Fibroblast of lung (primary cell): ENCODE results near the gene NAGPA. TPM values are rescaled to one million over a fixed set of nuclear protein-coding genes. Genes with fewer than 3 reads are reported as not detected.

Source experiments
- DNase-seq, 2 donors: peaks; one replicate each; pipeline versions ENCODE4 v3.0.0 to v3.0.0-alpha.2; 2010; ENCODE audit warnings: low read depth in 2 of 2
- H2AFZ ChIP-seq: 2 replicates; pipeline ENCODE4 v1.5.1; 2012; ENCODE audit warnings: low read length, control low read depth, inconsistent platforms
- H3K27ac ChIP-seq: 2 replicates; pipeline ENCODE4 v1.5.1; 2011; ENCODE audit warnings: low read length, control low read depth; ENCODE audit not compliant: insufficient read depth
- H3K27me3 ChIP-seq: 2 replicates; pipeline ENCODE4 v1.5.1; 2011; ENCODE audit warnings: mild to moderate bottlenecking, low read length; ENCODE audit not compliant: control insufficient read depth, insufficient read depth
- H3K36me3 ChIP-seq: 2 replicates; pipeline ENCODE4 v1.5.1; 2011; ENCODE audit warnings: low read length; ENCODE audit not compliant: control insufficient read depth, insufficient read depth
- H3K4me1 ChIP-seq: 2 replicates; pipeline ENCODE4 v1.5.1; 2011; ENCODE audit warnings: low read length; ENCODE audit not compliant: control insufficient read depth, insufficient read depth; ENCODE audit errors: extremely low read depth
- H3K4me2 ChIP-seq: 2 replicates; pipeline ENCODE4 v1.5.1; 2011; ENCODE audit warnings: low read length, control low read depth; ENCODE audit not compliant: insufficient read depth; ENCODE audit errors: extremely low read depth
- H3K4me3 ChIP-seq, 4 experiments: fragments of 200-600 bp in 1 of 4; sonication (generic) in 1 of 4; replicated peaks in 1 of 4; 2 replicates each; pipeline ENCODE4 v1.5.1; 2011 to 2016; ENCODE audit warnings: low read length in 4 of 4, low read depth in 3 of 4, mild to moderate bottlenecking in 3 of 4, control low read depth in 2 of 4, inconsistent platforms in 1 of 4, mixed read lengths in 1 of 4; ENCODE audit not compliant: insufficient read depth in 1 of 4; ENCODE audit errors: control extremely low read depth in 1 of 4
- H3K79me2 ChIP-seq: 2 replicates; pipeline ENCODE4 v1.5.1; 2012; ENCODE audit warnings: mild to moderate bottlenecking, low read length, inconsistent platforms; ENCODE audit not compliant: control insufficient read depth, insufficient read depth
- H3K9ac ChIP-seq: 2 replicates; pipeline ENCODE4 v1.5.1; 2011; ENCODE audit warnings: mild to moderate bottlenecking, low read length, control low read depth; ENCODE audit not compliant: insufficient read depth
- H3K9me3 ChIP-seq: 2 replicates; pipeline ENCODE4 v1.5.1; 2012; ENCODE audit warnings: low read depth, low read length; ENCODE audit not compliant: control insufficient read depth, insufficient read depth
- H4K20me1 ChIP-seq: 2 replicates; pipeline ENCODE4 v1.5.1; 2011; ENCODE audit warnings: low read length; ENCODE audit not compliant: control insufficient read depth, insufficient read depth; ENCODE audit errors: extremely low read depth
- CTCF ChIP-seq, 2 donors: IDR thresholded peaks in 1 of 2; conservative IDR thresholded peaks in 1 of 2; 1 replicate in 1 of 2; 2 replicates in 1 of 2; pipeline ENCODE4 v1.5.1; 2011 to 2012; ENCODE audit warnings: low read length in 2 of 2, control low read depth in 1 of 2, inconsistent platforms in 1 of 2, low read depth in 1 of 2, mild to moderate bottlenecking in 1 of 2
- EZH2 ChIP-seq: IDR thresholded peaks from 2 replicates; pipeline ENCODE4 v1.5.1; 2012; ENCODE audit warnings: low read length, control low read depth, mild to moderate bottlenecking; ENCODE audit errors: missing control alignments
- polyA plus RNA-seq, 2 donors: library from polyadenylated mRNA; depleted of rRNA in 1 of 2; stranded (reverse) in 1 of 2; unstranded in 1 of 2; fragments of >200 nt; gene quantifications; 2 replicates each; pipeline ENCODE4 v1.2.1, GENCODE V29; 2011 to 2012; ENCODE audit warnings: missing spikeins in 1 of 2
- total RNA-seq: library from RNA; depleted of rRNA; stranded (reverse); fragments of >200 nt; gene quantifications from 2 replicates; pipeline ENCODE4 v1.2.1, GENCODE V29; 2014

The NAGPA gene
- total and polyA plus RNA-seq, 2 donors (not counting 1 experiment from before 2014, with no cell fraction given), result 9.7 to 17.7 TPM

GRCh38 chr16:4979736-4980660 lies 53.7 kb downstream of the NAGPA start:
- H3K79me2 ChIP-seq, result no peaks in the 10 kb centered on the region
- H3K4me2 ChIP-seq, result no peak overlapping the region
- H3K27me3 ChIP-seq, result peaks cover 3% of the 10 kb centered on the region
- H3K9ac ChIP-seq, result no peak overlapping the region
- no peak for DNase-seq
- no peaks in the 10 kb centered on the region for H3K9me3 ChIP-seq
- H3K27ac ChIP-seq, result no peak overlapping the region
- H2AFZ ChIP-seq, result no peak overlapping the region
- TF ChIP-seq CTCF (conservative IDR thresholded peaks at IDR 0.05 in 1 of 2, IDR thresholded peaks at IDR 0.05 in 1 of 2; ENCODE audit: low read depth in 1 of 2, low read length in 2 of 2) (no peak), EZH2 (no peak)
- H3K4me1 ChIP-seq, result no peaks in the 10 kb centered on the region
- no peaks in the 10 kb centered on the region for H4K20me1 ChIP-seq
- H3K4me3 ChIP-seq, result no peak overlapping the region
- H3K36me3 ChIP-seq, result no peaks in the 10 kb centered on the region

- no peak overlapping the region for H3K27ac ChIP-seq
- H3K4me1 ChIP-seq, result no peaks in the 10 kb centered on the region
- H2AFZ ChIP-seq, result no peak overlapping the region
Observed at GRCh38 chr16:4979164-4979563, 54.6 kb downstream of the NAGPA start.

More at GRCh38 chr16:4979164-4979563, 54.6 kb downstream of the NAGPA start:
- H3K9ac ChIP-seq, result no peak overlapping the region
- TF ChIP-seq EZH2 (no peak), CTCF (conservative IDR thresholded peaks at IDR 0.05 in 1 of 2, IDR thresholded peaks at IDR 0.05 in 1 of 2; ENCODE audit: low read depth in 1 of 2, low read length in 2 of 2) (no peak)
- no peak for DNase-seq
- no peaks in the 10 kb centered on the region for H3K36me3 ChIP-seq
- no peak overlapping the region for H3K4me2 ChIP-seq
- no peak overlapping the region for H3K4me3 ChIP-seq
- H3K79me2 ChIP-seq, result no peaks in the 10 kb centered on the region
- no peaks in the 10 kb centered on the region for H4K20me1 ChIP-seq
- H3K27me3 ChIP-seq, result peaks cover 3% of the 10 kb centered on the region
- H3K9me3 ChIP-seq, result no peaks in the 10 kb centered on the region
